GM13977 (cell line): Measurements from ENCODE around the gene GLS.
"Not testable (repeated sequence)": the region's sequence is repeated elsewhere in the genome, so short reads cannot be mapped to it uniquely, and the experiment has no call there.

Source experiments
- DNase-seq: peaks from one replicate; pipeline ENCODE4 v3.0.0; 2012; ENCODE audit warnings: low spot score
- CTCF ChIP-seq: IDR thresholded peaks from 2 replicates; pipeline ENCODE4 v1.5.1; 2012; ENCODE audit warnings: mild to moderate bottlenecking, control low read depth; ENCODE audit not compliant: insufficient read depth; ENCODE audit errors: extremely low read depth, missing control alignments
- in situ Hi-C: fragments of 300-500 bp; cut with MboI; formaldehyde crosslinking; loops from one replicate; pipeline ENCODE4 v1.12.0; 2022; ENCODE audit warnings: low sequenced_read_pairs, low pct_unique_long_range_greater_than_20kb, mixed read lengths, inconsistent platforms; ENCODE audit not compliant: unreplicated experiment

GLS gene

GRCh38 chr2:190844700-190845401, 35.8 kb upstream of the GLS start:
- in situ Hi-C loops = no loop called here
- no peak for TF ChIP-seq CTCF
- no peak for DNase-seq

- DNase-seq = no peak
- TF ChIP-seq CTCF = no peak
- in situ Hi-C loops = no loop called here
Observed at GRCh38 chr2:190846746-190847145, 33.9 kb upstream of the GLS start.

- no peak for TF ChIP-seq CTCF
- no peak for DNase-seq
- in situ Hi-C loops = no loop called here
Observed at GRCh38 chr2:190847504-190848081, 33.0 kb upstream of the GLS start.

GRCh38 chr2:190849774-190850173, 30.8 kb upstream of the GLS start:
- no peak for TF ChIP-seq CTCF
- in situ Hi-C loops = no loop called here
- DNase-seq = no peak

GRCh38 chr2:190853022-190853421, 27.6 kb upstream of the GLS start:
- in situ Hi-C loops, DNase-seq: not testable (repeated sequence)

GRCh38 chr2:190853531-190854383, 26.9 kb upstream of the GLS start:
- TF ChIP-seq CTCF = no peak
- DNase-seq = peak; percentile 38
- in situ Hi-C loops = no loop called here

GRCh38 chr2:190854726-190855125, 25.9 kb upstream of the GLS start:
- in situ Hi-C loops = no loop called here
- no peak for TF ChIP-seq CTCF
- DNase-seq = no peak
